GM12864 (cell line): ENCODE measurements around the gene ROR1.

ENCODE experiments used
- DNase-seq: peaks from one replicate; pipeline ENCODE4 v3.0.0-alpha.2; 2011; ENCODE audit warnings: low read depth
- H3K4me3 ChIP-seq: 2 replicates; pipeline ENCODE4 v1.5.1; 2011; ENCODE audit warnings: mild to moderate bottlenecking, low read depth, low read length, control low read depth
- TF ChIP-seq, protein P1 (sequence below): IDR thresholded peaks from 2 replicates; pipeline ENCODE4 v1.5.1; 2011; ENCODE audit warnings: low read depth, mild to moderate bottlenecking, moderate library complexity, low read length, control low read depth, inconsistent platforms; ENCODE audit errors: missing control alignments

Gene ROR1

DNA sequence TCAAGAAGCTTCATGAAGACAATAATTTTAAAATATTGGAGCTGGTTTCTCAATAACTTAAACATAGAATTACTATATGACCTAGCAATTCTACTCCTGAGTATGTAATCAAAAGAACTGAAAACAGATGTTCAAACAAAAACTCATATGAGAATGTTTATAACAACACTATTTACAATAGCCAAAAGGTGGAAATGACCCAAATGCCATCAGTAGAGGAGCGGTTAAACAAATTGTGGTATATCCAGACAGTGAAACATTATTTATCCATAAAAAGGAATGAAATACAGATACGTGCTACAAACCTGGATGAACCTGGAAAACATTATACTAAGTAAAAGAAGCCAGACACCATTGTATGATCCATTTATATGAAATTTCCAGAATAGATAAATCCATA, 366.8 kb downstream of the ROR1 start:
- TF ChIP-seq, protein P1, sequence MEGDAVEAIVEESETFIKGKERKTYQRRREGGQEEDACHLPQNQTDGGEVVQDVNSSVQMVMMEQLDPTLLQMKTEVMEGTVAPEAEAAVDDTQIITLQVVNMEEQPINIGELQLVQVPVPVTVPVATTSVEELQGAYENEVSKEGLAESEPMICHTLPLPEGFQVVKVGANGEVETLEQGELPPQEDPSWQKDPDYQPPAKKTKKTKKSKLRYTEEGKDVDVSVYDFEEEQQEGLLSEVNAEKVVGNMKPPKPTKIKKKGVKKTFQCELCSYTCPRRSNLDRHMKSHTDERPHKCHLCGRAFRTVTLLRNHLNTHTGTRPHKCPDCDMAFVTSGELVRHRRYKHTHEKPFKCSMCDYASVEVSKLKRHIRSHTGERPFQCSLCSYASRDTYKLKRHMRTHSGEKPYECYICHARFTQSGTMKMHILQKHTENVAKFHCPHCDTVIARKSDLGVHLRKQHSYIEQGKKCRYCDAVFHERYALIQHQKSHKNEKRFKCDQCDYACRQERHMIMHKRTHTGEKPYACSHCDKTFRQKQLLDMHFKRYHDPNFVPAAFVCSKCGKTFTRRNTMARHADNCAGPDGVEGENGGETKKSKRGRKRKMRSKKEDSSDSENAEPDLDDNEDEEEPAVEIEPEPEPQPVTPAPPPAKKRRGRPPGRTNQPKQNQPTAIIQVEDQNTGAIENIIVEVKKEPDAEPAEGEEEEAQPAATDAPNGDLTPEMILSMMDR, result no peak
- DNase-seq, result no peak
- no peak overlapping the region for H3K4me3 ChIP-seq

DNA sequence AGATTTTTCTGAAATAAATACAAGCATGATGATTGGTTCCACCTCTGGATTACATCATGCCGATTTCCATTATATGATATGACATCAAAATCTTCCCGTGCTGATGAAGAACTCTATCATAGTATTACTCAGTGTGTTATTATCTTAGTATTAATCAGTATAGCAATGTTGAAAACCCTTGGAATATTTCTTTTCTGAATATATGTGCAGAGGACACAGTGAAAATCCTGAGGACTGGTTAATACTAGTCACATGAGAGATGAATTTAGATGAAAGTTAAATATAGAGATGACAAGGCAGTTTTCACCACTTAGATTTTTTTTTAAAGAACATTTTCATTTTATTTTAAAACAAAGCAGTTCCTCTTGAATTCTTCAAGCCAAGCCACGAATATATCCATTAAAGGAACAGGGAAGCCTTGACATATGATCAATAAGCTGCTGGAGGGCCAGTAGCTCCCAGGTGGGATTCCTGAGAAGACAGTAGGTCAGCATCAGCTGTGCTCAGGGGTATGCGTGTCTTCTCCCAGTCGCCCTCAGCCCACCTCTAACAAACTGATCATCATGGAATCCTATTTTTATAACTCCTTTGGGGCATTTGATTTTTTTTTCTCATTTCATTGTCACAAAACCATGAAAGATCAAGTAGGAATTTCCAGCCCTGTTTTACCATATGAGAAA, 373.4 kb downstream of the ROR1 start:
- TF ChIP-seq, protein P1, result no peak
- DNase-seq, result no peak
- no peak overlapping the region for H3K4me3 ChIP-seq

DNA sequence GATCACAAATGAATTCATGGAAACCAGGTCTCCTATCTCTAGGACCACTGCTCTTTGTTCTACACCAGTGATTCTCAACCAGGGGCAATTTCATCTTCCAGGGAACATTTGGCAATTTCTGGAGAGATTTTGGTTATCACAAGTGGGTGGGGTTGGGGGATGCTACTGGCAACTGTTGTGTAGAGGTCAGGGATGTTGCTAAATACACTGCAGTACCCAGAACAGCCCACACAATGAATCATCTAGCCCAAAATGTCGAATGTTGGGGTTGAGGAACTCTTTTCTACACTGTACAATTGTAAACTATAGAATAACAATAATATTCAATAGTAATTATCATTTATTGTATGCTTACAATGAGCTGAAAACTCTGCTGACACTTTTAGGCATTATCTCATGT, 373.9 kb downstream of the ROR1 start:
- no peak for DNase-seq
- no peak overlapping the region for H3K4me3 ChIP-seq
- TF ChIP-seq, protein P1, result no peak

DNA sequence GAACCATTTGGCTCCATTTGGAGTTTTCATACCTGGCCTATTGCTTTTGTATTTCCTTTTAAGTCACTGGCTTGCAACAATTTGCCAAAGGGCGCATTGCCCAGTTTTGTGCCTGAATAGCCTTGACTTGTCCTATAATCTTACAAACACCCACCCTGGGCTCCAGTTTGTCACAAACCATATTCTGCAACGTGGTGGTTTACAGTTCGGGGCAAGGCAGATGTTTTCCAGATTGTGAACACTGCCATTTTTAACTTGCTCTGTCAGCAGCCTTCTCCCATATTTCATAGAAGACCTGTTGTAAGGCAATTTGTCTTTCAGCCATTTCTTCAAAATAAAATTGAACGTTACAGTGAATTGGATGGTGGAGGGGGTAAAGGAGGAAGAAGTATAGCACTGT, 376.4 kb downstream of the ROR1 start:
- DNase-seq, result no peak
- TF ChIP-seq, protein P1, result no peak
- no peak overlapping the region for H3K4me3 ChIP-seq

DNA sequence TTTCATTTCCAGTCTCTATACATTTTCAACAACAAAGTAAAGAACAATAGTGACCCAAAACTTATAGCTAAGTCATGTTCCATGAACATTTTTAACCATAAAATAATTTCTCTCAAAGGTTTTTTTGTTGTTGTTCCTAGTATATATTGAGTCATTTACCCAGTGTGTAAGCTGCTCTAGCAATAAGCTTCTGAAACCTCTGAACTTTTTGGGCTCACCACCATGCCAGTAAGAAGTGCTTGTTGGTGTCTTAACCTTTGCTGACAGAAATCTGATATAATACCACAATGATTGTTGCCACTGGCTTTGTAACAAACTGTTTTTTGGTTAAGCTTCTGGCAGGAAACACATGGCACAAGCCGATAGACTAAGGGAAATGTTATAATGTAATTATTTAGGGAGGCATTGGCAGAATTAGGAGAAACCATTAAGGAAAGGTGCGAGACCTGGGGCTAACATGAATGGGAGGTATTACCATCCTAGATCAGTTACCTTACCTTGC, 377.0 kb downstream of the ROR1 start:
- DNase-seq, result no peak
- H3K4me3 ChIP-seq, result no peak overlapping the region
- TF ChIP-seq, protein P1, result no peak

DNA sequence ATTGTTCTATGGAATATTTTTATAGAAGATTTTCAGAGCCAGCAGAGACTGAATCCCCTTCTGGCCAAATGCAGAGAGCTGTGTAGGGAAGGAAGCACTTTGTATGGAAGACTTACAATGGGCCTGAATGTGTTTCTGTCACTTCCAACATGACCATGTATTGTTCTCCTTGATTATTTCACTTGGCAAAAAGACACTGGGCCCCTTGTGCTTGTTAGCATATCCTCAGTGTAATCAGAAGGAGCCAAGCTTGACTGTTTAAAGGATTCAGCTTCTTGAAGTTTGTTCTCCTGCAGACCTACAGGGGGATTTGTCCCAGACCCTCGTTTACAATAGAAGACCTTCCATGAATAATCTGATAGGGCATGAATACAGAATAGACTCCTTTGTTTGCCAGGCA, 381.5 kb downstream of the ROR1 start:
- TF ChIP-seq, protein P1, result no peak
- no peak for DNase-seq
- no peak overlapping the region for H3K4me3 ChIP-seq

DNA sequence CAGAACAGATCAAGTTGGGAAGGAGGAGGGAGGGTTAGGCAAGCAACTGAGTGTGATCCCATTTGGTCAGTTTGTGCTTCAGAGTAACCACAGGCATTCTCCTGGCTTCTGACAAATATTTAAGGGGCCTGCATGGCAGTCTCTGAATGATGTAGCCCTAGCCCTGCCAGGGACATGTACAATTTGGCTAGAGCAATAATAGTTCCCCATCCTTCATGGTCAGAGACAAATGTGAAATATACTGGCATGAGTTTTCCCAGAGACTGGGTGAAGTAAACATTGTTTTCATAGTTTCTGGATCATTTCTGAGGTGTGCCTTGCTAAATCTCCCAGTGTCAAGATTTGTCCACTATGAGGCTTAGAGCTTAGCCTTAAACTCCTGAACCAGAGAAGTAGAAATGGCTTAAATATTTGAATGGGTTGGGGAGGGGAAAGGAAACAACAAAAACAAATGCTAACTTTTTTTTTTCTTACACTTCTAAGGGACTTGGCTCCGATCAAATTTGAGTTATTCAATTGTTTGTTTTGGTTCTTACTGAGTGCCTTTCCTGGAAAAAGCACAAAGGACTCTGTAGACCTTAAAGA, 387.6 kb downstream of the ROR1 start:
- no peak for DNase-seq
- TF ChIP-seq, protein P1, result no peak
- H3K4me3 ChIP-seq, result no peak overlapping the region
